ENCODE data around the gene TSPEAR.
"Not testable (repeated sequence)": the region's sequence is repeated elsewhere in the genome, so short reads cannot be mapped to it uniquely, and the experiment has no call there.

The TSPEAR gene

DNA sequence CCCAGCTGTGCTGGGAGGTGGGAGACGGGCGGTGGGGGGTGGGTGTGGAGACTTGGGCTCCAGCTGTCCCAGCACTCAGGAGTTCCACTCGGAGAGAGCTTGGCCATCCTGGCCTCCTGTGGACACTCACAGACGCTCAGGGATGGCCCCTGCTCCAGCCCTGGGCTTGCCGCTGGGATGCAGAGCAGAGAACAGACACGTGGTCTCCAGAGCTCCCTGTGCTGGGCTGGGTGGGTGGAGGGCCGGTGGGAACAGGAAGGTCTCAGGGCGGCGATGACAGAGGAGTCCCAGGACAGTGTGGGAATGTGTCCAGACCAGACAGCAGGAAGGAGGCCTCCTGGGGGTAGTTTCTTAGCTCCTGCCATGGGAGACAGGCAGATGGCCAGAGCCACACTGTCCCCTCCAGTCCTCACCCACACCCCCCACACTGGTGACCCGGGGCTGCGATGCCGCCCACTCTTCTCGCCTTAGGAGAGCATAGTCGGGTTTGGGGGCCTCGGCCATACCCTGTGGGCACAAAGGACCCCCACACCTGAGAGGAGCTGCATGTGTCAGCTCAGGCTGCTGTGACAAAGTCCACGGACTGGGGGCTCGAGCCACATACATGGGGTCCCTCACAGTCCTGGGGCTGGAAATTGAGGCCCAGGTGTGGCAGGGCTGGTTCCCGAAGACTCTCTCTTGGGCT, 82.5 kb downstream of the TSPEAR start:
- Histone ChIP-seq H3K4me1 (ENCODE audit: insufficient read depth, low read length, severe bottlenecking) (no peaks in the 10 kb centered on the region), H3F3A (ENCODE audit: insufficient read depth, low read length) (no peaks in the 10 kb centered on the region), H3K4me2 (ENCODE audit: low read length) (no peak overlapping the region), H3K4me3 (ENCODE audit: low read depth, low read length, poor library complexity, severe bottlenecking) (no peak overlapping the region), H3K9me2 (ENCODE audit: low read depth, low read length) (no peaks in the 10 kb centered on the region), H3K79me2 (ENCODE audit: insufficient read depth, low read length) (no peaks in the 10 kb centered on the region), H3K27ac (ENCODE audit: low read depth, low read length, poor library complexity, severe bottlenecking) (no peak overlapping the region), H4K20me1 (ENCODE audit: insufficient read depth, low read length) (no peaks in the 10 kb centered on the region), H3K27me3 (ENCODE audit: insufficient read depth, low read length) (no peaks in the 10 kb centered on the region), H3K9ac (ENCODE audit: low read length) (no peak overlapping the region), H3K36me3 (ENCODE audit: insufficient read depth, low read length) (no peaks in the 10 kb centered on the region), H2AFZ (ENCODE audit: low read length) (no peak overlapping the region), H3K9me3 (ENCODE audit: low read length) (peaks cover 9% of the 10 kb centered on the region)
- TF ChIP-seq EZH2 (IDR thresholded peaks at IDR 0.05; ENCODE audit: borderline replicate concordance, low read length) = no peak
- TF ChIP-seq CTCF (IDR thresholded peaks at IDR 0.05; ENCODE audit: low read length) = no peak

DNA sequence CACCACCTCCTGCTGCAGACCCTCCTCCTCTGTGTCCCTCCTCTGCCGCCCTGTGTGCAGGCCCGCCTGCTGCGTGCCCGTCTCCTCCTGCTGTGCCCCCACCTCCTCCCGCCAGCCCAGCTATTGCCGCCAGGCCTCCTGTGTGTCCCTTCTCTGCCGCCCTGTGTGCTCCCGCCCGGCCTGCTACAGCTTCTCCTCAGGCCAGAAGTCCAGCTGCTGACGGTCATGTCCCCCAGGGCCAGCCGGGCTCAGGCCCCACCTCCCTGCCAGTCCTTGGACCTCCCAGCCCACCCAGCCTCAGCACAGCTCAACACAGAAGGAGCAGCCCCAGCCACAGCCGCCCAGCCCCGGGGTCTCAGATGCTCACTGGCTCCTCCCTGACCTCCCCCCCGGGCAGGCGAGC, 83.5 kb downstream of the TSPEAR start:
- not testable (repeated sequence) for H3F3A ChIP-seq (ENCODE audit: insufficient read depth, low read length); H3K36me3 ChIP-seq (ENCODE audit: insufficient read depth, low read length); H2AFZ ChIP-seq (ENCODE audit: low read length); H4K20me1 ChIP-seq (ENCODE audit: insufficient read depth, low read length); H3K4me2 ChIP-seq (ENCODE audit: low read length); H3K4me3 ChIP-seq (ENCODE audit: low read depth, low read length, poor library complexity, severe bottlenecking); H3K9me2 ChIP-seq (ENCODE audit: low read depth, low read length); H3K27ac ChIP-seq (ENCODE audit: low read depth, low read length, poor library complexity, severe bottlenecking); H3K27me3 ChIP-seq (ENCODE audit: insufficient read depth, low read length); H3K9ac ChIP-seq (ENCODE audit: low read length); H3K79me2 ChIP-seq (ENCODE audit: insufficient read depth, low read length); H3K4me1 ChIP-seq (ENCODE audit: insufficient read depth, low read length, severe bottlenecking)
- H3K9me3 ChIP-seq (ENCODE audit: low read length) = peaks cover 13% of the 10 kb centered on the region

DNA sequence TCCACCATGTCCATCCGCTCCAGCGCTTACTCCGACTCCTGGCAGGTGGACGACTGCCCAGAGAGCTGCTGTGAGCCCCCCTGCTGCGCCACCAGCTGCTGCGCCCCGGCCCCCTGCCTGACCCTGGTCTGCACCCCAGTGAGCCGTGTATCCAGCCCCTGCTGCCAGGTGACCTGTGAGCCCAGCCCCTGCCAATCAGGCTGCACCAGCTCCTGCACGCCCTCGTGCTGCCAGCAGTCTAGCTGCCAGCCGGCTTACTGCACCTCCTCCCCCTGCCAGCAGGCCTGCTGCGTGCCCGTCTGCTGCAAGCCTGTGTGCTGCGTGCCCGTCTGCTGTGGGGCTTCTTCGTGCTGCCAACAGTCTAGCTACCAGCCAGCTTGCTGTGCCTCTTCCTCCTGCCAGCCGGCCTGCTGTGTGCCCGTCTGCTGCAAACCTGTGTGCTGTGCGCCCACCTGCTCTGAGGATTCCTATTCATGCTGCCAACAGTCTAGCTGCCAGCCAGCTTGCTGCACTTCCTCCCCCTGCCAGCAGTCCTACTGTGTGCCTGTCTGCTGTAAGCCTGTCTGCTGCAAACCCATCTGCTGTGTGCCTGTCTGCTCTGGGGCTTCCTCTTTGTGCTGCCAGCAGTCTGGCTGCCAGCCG, 84.1 kb downstream of the TSPEAR start:
- H4K20me1 ChIP-seq (ENCODE audit: insufficient read depth, low read length); H3K9ac ChIP-seq (ENCODE audit: low read length); H3K4me2 ChIP-seq (ENCODE audit: low read length); H3K79me2 ChIP-seq (ENCODE audit: insufficient read depth, low read length); H2AFZ ChIP-seq (ENCODE audit: low read length); H3K4me3 ChIP-seq (ENCODE audit: low read depth, low read length, poor library complexity, severe bottlenecking); H3F3A ChIP-seq (ENCODE audit: insufficient read depth, low read length); H3K36me3 ChIP-seq (ENCODE audit: insufficient read depth, low read length); H3K4me1 ChIP-seq (ENCODE audit: insufficient read depth, low read length, severe bottlenecking); H3K27ac ChIP-seq (ENCODE audit: low read depth, low read length, poor library complexity, severe bottlenecking); H3K9me2 ChIP-seq (ENCODE audit: low read depth, low read length); H3K27me3 ChIP-seq (ENCODE audit: insufficient read depth, low read length): not testable (repeated sequence)
- peaks cover 13% of the 10 kb centered on the region for H3K9me3 ChIP-seq (ENCODE audit: low read length)

GRCh38 chr21:44626673-44627143, 84.7 kb downstream of the TSPEAR start, which contains the start of gene KRTAP10-9:
Gene KRTAP10-9 (plus strand): TSS chr21:44627093. CDS start chr21:44627172, 79 bp downstream.
- H3K79me2 ChIP-seq (ENCODE audit: insufficient read depth, low read length) = no peaks in the 10 kb centered on the region
- H3K27me3 ChIP-seq (ENCODE audit: insufficient read depth, low read length) = no peaks in the 10 kb centered on the region
- no peak within 1 kb of the TSS for H3K4me2 ChIP-seq (ENCODE audit: low read length)
- no peak for TF ChIP-seq EZH2 (IDR thresholded peaks at IDR 0.05; ENCODE audit: borderline replicate concordance, low read length)
- TF ChIP-seq CTCF (IDR thresholded peaks at IDR 0.05; ENCODE audit: low read length) = no peak
- H3K27ac ChIP-seq (ENCODE audit: low read depth, low read length, poor library complexity, severe bottlenecking) = no peak within 1 kb of the TSS
- H4K20me1 ChIP-seq (ENCODE audit: insufficient read depth, low read length) = no peaks in the 10 kb centered on the region
- H2AFZ ChIP-seq (ENCODE audit: low read length) = no peak within 1 kb of the TSS
- no peaks in the 10 kb centered on the region for H3K4me1 ChIP-seq (ENCODE audit: insufficient read depth, low read length, severe bottlenecking)
- H3K4me3 ChIP-seq (ENCODE audit: low read depth, low read length, poor library complexity, severe bottlenecking) = no peak within 1 kb of the TSS
- no peaks in the 10 kb centered on the region for H3K36me3 ChIP-seq (ENCODE audit: insufficient read depth, low read length)
- no peaks in the 10 kb centered on the region for H3K9me2 ChIP-seq (ENCODE audit: low read depth, low read length)
- no peak within 1 kb of the TSS for H3K9ac ChIP-seq (ENCODE audit: low read length)
- H3F3A ChIP-seq (ENCODE audit: insufficient read depth, low read length) = no peaks in the 10 kb centered on the region
- H3K9me3 ChIP-seq (ENCODE audit: low read length) = peaks cover 10% of the 10 kb centered on the region
